ENCODE data around the gene WDFY4. TPM values are rescaled to one million over a fixed set of nuclear protein-coding genes. Genes with fewer than 3 reads are reported as not detected.

Gene WDFY4
- total RNA-seq, 1 experiment from 2014 or later = not detected

GRCh38 chr10:48817141-48817540 lies 132.5 kb downstream of the WDFY4 start:
- DNase-seq (ENCODE audit: low spot score) = no peak

- no peak for DNase-seq (ENCODE audit: low spot score)
Observed at GRCh38 chr10:48818081-48818480, 133.4 kb downstream of the WDFY4 start.

- DNase-seq (ENCODE audit: low spot score) = no peak
Observed at GRCh38 chr10:48818861-48819520, 134.3 kb downstream of the WDFY4 start.

GRCh38 chr10:48819783-48820182 lies 135.1 kb downstream of the WDFY4 start:
- DNase-seq (ENCODE audit: low spot score) = no peak

GRCh38 chr10:48820231-48820630 lies 135.6 kb downstream of the WDFY4 start:
- no peak for DNase-seq (ENCODE audit: low spot score)

- DNase-seq (ENCODE audit: low spot score) = no peak
Observed at GRCh38 chr10:48820699-48821098, 136.0 kb downstream of the WDFY4 start.

GRCh38 chr10:48821111-48821510 lies 136.4 kb downstream of the WDFY4 start:
- no peak for DNase-seq (ENCODE audit: low spot score)

GRCh38 chr10:48821692-48822091 lies 137.0 kb downstream of the WDFY4 start:
- DNase-seq (ENCODE audit: low spot score) = no peak

- DNase-seq (ENCODE audit: low spot score) = no peak
Observed at GRCh38 chr10:48833674-48834073, 149.0 kb downstream of the WDFY4 start.

GRCh38 chr10:48834189-48834965 lies 149.7 kb downstream of the WDFY4 start:
- DNase-seq (ENCODE audit: low spot score) = no peak

GRCh38 chr10:48835781-48836180 lies 151.1 kb downstream of the WDFY4 start:
- no peak for DNase-seq (ENCODE audit: low spot score)

GRCh38 chr10:48836605-48837004 lies 151.9 kb downstream of the WDFY4 start:
- DNase-seq (ENCODE audit: low spot score) = no peak

- no peak for DNase-seq (ENCODE audit: low spot score)
Observed at GRCh38 chr10:48838834-48839233, 154.2 kb downstream of the WDFY4 start.

GRCh38 chr10:48839809-48840679 lies 155.4 kb downstream of the WDFY4 start:
- DNase-seq (ENCODE audit: low spot score) = no peak

- no peak for DNase-seq (ENCODE audit: low spot score)
Observed at GRCh38 chr10:48842231-48842630, 157.6 kb downstream of the WDFY4 start.

- DNase-seq (ENCODE audit: low spot score) = no peak
Observed at GRCh38 chr10:48843198-48843597, 158.5 kb downstream of the WDFY4 start.

GRCh38 chr10:48844616-48845015 lies 159.9 kb downstream of the WDFY4 start:
- DNase-seq (ENCODE audit: low spot score) = no peak

- DNase-seq (ENCODE audit: low spot score) = no peak
Observed at GRCh38 chr10:48845512-48845911, 160.8 kb downstream of the WDFY4 start.

- no peak for DNase-seq (ENCODE audit: low spot score)
Observed at GRCh38 chr10:48847691-48848090, 163.0 kb downstream of the WDFY4 start.

- no peak for DNase-seq (ENCODE audit: low spot score)
Observed at GRCh38 chr10:48856855-48857254, 172.2 kb downstream of the WDFY4 start.

GRCh38 chr10:48872234-48872633 lies 187.6 kb downstream of the WDFY4 start:
- DNase-seq (ENCODE audit: low spot score) = no peak

GRCh38 chr10:48878091-48878490 lies 193.4 kb downstream of the WDFY4 start:
- no peak for DNase-seq (ENCODE audit: low spot score)

All from A172 (cell line).